BJ (cell line): ENCODE results near the gene TSKS. TPM values are rescaled to one million over a fixed set of nuclear protein-coding genes. Genes with fewer than 3 reads are reported as not detected.

Source experiments
- CTCF ChIA-PET: fragments of 350-600 bp; formaldehyde crosslinking; extraction: SDS; loops from one replicate; lab custom pipeline; 2021; ENCODE audit warnings: antibody characterized with exemption, inconsistent platforms; lab: Yijun Ruan, JAX
- POLR2A ChIA-PET: fragments of 300-600 bp; sonication (Branson Sonifier 250); formaldehyde crosslinking; extraction: SDS; loops from one replicate; lab custom pipeline; 2021; ENCODE audit warnings: antibody characterized with exemption; lab: Charles Lee
- DNase-seq: peaks from one replicate; pipeline ENCODE4 v3.0.0-alpha.2; 2011; ENCODE audit warnings: low read depth
- H3K27me3 ChIP-seq: 2 replicates; pipeline ENCODE4 v1.6.0; 2011; ENCODE audit warnings: low read length; ENCODE audit not compliant: control insufficient read depth, insufficient read depth
- H3K36me3 ChIP-seq: 2 replicates; pipeline ENCODE4 v1.5.1; 2011; ENCODE audit warnings: low read length; ENCODE audit not compliant: control insufficient read depth, insufficient read depth
- H3K4me3 ChIP-seq: 2 replicates; pipeline ENCODE4 v1.5.1; 2011; ENCODE audit warnings: low read depth, mild to moderate bottlenecking, control low read depth, low read length
- polyA plus RNA-seq: library from polyadenylated mRNA; depleted of rRNA; stranded (reverse); fragments of >200 nt; gene quantifications from 2 replicates; pipeline ENCODE4 v1.2.3, GENCODE V29; 2011
- TF ChIP-seq, protein P1 (sequence below): IDR thresholded peaks from 2 replicates; pipeline ENCODE4 v1.5.1; 2011; ENCODE audit warnings: low read depth, mild to moderate bottlenecking, control low read depth, inconsistent platforms, low read length, moderate library complexity; ENCODE audit not compliant: insufficient read depth

The TSKS gene
- polyA plus RNA-seq, 1 experiment: 0.15 TPM

DNA sequence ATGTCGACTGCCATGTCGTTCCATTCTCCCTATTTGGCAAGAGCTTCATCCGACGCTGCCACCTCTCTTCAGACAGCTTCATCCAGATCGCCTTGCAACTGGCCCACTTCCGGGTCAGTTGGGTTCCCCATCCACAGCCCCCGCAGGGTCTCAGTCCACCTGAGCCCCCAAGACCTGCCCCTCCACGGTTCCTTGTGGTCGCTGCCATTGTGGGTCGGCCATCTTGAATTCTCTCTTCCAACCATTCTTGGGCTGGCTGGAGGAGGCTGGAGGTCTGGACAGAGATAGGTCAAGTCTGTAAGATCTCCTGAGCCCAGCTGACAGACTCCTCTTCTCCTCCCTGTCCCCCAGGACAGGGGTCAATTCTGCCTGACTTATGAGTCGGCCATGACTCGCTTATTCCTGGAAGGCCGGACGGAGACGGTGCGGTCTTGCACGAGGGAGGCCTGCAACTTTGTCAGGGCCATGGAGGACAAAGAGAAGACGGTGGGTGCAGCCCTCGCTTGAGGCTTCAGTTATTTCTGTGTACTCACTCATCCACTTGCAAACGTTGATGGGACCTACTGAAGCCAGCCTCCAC is 52.6 kb downstream of the TSKS start:
- DNase-seq: no peak
- CTCF ChIA-PET: no interaction called here
- Histone ChIP-seq H3K4me3 (no peak overlapping the region), H3K36me3 (peaks cover 10% of the 10 kb centered on the region), H3K27me3 (no peaks in the 10 kb centered on the region)
- TF ChIP-seq, protein P1, sequence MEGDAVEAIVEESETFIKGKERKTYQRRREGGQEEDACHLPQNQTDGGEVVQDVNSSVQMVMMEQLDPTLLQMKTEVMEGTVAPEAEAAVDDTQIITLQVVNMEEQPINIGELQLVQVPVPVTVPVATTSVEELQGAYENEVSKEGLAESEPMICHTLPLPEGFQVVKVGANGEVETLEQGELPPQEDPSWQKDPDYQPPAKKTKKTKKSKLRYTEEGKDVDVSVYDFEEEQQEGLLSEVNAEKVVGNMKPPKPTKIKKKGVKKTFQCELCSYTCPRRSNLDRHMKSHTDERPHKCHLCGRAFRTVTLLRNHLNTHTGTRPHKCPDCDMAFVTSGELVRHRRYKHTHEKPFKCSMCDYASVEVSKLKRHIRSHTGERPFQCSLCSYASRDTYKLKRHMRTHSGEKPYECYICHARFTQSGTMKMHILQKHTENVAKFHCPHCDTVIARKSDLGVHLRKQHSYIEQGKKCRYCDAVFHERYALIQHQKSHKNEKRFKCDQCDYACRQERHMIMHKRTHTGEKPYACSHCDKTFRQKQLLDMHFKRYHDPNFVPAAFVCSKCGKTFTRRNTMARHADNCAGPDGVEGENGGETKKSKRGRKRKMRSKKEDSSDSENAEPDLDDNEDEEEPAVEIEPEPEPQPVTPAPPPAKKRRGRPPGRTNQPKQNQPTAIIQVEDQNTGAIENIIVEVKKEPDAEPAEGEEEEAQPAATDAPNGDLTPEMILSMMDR: no peak
- POLR2A ChIA-PET: no interaction called here

DNA sequence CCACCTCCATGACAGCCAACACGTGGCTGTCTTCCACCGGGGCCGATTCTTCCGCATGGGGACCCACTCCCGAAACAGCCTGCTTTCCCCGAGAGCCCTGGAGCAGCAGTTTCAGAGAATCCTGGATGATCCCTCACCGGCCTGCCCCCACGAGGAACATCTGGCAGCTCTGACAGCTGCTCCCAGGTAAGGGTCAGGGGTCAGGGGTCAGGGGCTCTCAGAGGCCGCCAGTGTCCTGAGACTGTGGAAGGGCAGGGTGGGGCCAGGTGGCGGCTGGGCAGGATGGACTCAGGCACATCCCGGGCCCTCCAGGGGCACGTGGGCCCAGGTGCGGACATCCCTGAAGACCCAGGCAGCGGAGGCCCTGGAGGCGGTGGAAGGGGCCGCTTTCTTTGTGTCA is 57.2 kb downstream of the TSKS start:
- POLR2A ChIA-PET: no interaction called here
- H3K27me3 ChIP-seq: no peaks in the 10 kb centered on the region
- DNase-seq: no peak
- CTCF ChIA-PET: interaction anchor here (2.0 kb wide), 1 partner anchor 11 kb away, joined by 10 read pairs; no protein-coding TSS in a partner anchor
- TF ChIP-seq, protein P1: no peak
- H3K4me3 ChIP-seq: no peak overlapping the region
- H3K36me3 ChIP-seq: peaks cover 10% of the 10 kb centered on the region

DNA sequence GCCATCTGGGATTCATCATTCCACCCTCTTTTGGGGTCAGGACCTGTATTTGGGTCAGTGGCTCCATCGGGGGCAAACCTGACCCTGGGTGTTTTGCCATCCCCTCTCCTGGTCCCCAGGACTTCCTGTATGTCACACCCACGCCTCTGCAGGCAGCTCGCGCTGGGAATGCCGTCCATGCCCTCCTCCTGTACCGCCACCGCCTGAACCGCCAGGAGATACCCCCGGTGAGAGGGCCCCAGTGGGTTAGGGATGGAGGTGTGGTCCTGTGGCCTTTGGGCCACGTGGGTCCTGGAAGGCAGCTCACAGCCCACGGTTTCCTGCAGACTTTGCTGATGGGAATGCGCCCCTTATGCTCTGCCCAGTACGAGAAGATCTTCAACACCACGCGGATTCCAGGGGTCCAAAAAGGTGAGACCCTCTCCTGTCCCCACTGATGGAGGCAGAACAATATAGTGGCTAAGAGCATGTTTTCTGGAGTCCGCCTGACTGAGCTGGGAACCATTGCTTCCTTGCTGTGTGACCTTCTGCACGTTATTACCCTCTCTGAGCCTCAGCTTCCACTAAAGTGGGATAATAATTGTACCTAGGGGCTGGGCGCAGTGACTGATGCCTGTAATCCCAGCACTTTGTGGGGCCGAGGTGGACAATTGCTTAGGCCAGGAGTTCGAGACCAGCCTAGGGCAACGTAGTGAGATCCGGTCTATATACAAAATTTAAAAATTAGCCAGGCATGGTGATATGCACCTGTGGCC is 58.0 kb downstream of the TSKS start:
- no peak for DNase-seq

DNA sequence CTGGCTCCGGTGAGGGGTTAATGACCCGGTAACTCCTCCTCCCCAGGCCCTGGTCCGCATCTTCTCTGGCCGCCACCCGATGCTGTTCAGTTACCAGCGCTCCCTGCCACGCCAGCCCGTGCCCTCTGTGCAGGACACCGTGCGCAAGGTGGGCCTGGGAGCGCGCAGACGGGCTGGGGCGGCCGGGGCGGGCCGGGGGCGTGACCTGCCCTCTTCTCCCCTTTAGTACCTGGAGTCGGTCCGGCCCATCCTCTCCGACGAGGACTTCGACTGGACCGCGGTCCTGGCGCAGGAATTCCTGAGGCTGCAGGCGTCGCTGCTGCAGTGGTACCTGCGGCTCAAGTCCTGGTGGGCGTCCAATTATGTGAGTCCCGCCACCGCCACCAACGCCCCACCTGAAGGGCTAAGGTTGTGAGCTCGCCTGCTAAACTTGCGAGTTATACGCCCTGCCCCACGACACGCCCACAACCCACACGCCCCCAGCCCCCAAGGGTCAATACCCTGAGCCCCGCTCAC is 61.8 kb downstream of the TSKS start:
- Histone ChIP-seq H3K36me3 (peaks cover 10% of the 10 kb centered on the region), H3K4me3 (no peak overlapping the region), H3K27me3 (no peaks in the 10 kb centered on the region)
- no peak for DNase-seq
- CTCF ChIA-PET: no interaction called here
- TF ChIP-seq, protein P1: no peak
- POLR2A ChIA-PET: no interaction called here

More for the DNA sequence above, 58.0 kb downstream of the TSKS start:
- peaks cover 10% of the 10 kb centered on the region for H3K36me3 ChIP-seq
- no peaks in the 10 kb centered on the region for H3K27me3 ChIP-seq
- CTCF ChIA-PET: interaction anchor here (0.7 to 2.0 kb wide), 2 partner anchors 12 to 15 kb away, joined by 3 to 10 read pairs; no protein-coding TSS in a partner anchor
- POLR2A ChIA-PET: no interaction called here
- TF ChIP-seq, protein P1: no peak
- no peak overlapping the region for H3K4me3 ChIP-seq

DNA sequence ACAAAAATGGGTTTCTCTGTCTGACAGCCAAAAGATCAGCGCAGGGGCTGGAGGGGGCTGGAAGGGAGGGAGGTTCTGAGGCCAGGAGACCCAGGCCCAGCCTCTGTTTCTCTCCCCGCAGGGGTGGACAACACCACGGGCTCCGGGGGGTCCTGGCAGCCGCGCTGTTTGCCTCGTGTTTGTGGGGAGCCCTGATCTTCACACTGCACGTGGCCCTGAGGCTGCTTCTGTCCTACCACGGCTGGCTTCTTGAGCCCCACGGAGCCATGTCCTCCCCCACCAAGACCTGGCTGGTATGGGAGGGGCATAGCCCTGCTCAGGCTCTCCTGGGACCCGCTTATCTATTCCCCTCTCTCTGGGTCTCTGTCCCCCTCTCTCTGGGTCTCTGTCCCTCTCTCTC is 62.5 kb downstream of the TSKS start:
- ChIA-PET POLR2A (no interaction called here), CTCF (interaction anchor here (1.2 kb wide), 1 partner anchor 16 kb away, joined by 7 read pairs; no protein-coding TSS in a partner anchor)
- Histone ChIP-seq H3K27me3 (no peaks in the 10 kb centered on the region), H3K4me3 (no peak overlapping the region), H3K36me3 (peaks cover 6% of the 10 kb centered on the region)
- no peak for DNase-seq
- TF ChIP-seq, protein P1: no peak
